Gastroesophageal sphincter (tissue), 3 donors: Measurements from ENCODE around the gene NAA35.

Source experiments
- CTCF ChIP-seq, 4 experiments: fragments of 200-600 bp in 2 of 4; fragments of 450-650 bp in 2 of 4; sonication (generic) in 1 of 4; IDR thresholded peaks; one replicate each; pipeline ENCODE4 v1.5.1; 2017 to 2019; ENCODE audit warnings: antibody characterized with exemption in 4 of 4, mild to moderate bottlenecking in 2 of 4, moderate library complexity in 2 of 4
- EP300 ChIP-seq: sonication (generic); formaldehyde crosslinking; IDR thresholded peaks from one replicate; pipeline ENCODE4 v1.6.1; 2017; ENCODE audit warnings: antibody characterized with exemption, mild to moderate bottlenecking
- POLR2A ChIP-seq, 2 donors: fragments of 450-650 bp; IDR thresholded peaks; one replicate each; pipeline ENCODE4 v1.6.1; 2017; ENCODE audit warnings: antibody characterized with exemption in 2 of 2, mild to moderate bottlenecking in 2 of 2, moderate library complexity in 1 of 2
- POLR2AphosphoS5 ChIP-seq: sonication (generic); formaldehyde crosslinking; IDR thresholded peaks from one replicate; pipeline ENCODE4 v1.6.1; 2017; ENCODE audit warnings: antibody characterized with exemption

- TF ChIP-seq CTCF (IDR thresholded peaks at IDR 0.05) (no peak), EP300 (no peak), POLR2A (IDR thresholded peaks at IDR 0.05) (no peak), POLR2AphosphoS5 (no peak)
Observed at GRCh38 chr9:86043586-86043985, 102.6 kb downstream of the NAA35 start.
